ENCODE measurements around the gene ZNF524.

ZNF524 gene

DNA sequence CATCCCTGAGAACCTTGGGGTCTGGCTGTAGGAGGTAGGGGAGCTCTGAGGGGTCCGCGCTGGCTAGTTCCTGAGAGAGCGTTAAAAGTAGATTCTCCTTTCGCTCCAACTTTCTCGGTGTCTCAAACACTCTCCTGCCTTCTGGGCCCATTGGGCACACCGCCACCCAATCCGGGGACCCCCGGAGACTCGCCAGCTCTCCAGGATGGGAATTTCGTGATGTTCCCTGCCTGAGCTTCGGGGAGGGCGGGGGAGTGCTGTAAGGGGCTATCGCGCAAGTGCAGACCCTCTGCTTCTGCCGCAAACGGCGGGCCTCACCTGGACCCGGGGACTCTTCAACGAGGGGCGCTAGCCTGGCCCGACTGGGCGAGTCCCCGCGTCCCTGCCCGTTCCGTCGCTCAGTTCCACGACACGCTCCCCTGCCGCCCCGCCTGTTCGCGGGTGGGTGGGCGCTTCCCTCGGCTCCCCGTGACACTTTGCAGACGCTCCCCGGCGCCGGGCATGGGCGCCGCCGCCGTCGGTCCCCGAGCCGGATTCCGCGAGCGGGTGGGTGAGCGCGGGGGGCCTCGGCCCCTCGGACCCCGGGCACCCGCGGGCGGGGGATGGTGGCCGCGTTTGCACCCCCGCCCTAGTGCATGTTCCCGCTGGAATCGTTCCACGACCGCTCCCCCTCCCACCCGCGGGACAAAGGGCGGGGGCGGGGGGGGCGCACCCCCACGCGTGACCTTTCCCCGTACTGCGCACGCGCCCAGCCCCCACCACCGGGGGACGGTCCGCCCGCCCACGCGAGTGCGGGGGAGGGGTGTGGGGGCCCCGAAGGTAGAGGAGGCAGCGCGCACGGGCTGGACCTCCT, 47.9 kb downstream of the ZNF524 start, which contains the start of gene CCDC106:
Gene CCDC106, plus strand, starts transcription at position 481 of the 853 bp plus-strand sequence. CDS start 835 bp downstream, outside the sequence.
- Histone ChIP-seq H3K4me3 (ENCODE audit: low read length) (peak within 1 kb of the TSS; percentile 92), H3K4me2 (ENCODE audit: low read length) (peak within 1 kb of the TSS; percentile 99), H3K4me1 (ENCODE audit: control insufficient read depth, insufficient read depth, low read length) (peaks cover 35% of the 10 kb centered on the region), H3K27me3 (ENCODE audit: control insufficient read depth, insufficient read depth, low read length) (no peaks in the 10 kb centered on the region), H3K9ac (ENCODE audit: low read depth, low read length) (peak within 1 kb of the TSS; percentile 86), H3K36me3 (ENCODE audit: insufficient read depth, low read length) (peaks cover 21% of the 10 kb centered on the region), H3K9me3 (replicated peaks; ENCODE audit: low read length) (no peaks in the 10 kb centered on the region)

DNA sequence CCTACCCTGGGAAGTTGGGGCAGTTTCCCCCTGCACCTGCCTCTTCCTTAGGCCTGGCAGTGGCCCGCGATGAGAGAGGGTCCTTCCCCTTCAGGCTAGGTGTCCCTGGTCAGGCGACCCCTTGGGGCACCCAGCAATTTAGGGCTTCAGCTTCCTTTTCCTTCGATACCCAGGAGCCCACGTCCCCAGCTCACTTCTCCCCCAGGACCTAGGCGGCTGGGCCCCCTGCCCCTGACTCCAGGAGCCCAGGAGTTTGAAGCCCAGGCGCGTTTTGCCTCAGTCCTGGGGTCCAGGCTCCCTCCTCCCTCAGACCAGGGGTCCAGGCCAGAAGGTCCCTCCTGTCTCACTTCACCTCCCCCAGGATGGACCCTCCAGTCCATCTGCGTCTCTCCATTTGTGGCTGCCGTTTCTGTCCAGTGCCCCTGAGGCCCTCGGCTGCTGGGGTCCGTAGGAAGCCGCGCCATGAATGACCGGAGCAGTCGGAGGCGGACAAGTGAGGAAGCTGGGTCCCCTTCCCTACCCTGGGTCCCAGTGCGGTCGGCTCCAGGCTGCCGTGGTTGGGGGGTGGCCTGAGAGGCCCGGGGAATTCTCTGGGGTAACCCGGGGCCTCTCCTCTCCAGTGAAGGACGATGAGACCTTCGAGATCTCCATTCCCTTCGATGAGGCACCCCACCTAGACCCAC, 48.6 kb downstream of the ZNF524 start:
- Histone ChIP-seq H3K4me2 (ENCODE audit: low read length) (peak overlapping the region; percentile 99), H3K9me3 (replicated peaks; ENCODE audit: low read length) (no peaks in the 10 kb centered on the region), H3K9ac (ENCODE audit: low read depth, low read length) (peak overlapping the region; percentile 86), H3K27me3 (ENCODE audit: control insufficient read depth, insufficient read depth, low read length) (no peaks in the 10 kb centered on the region), H3K4me1 (ENCODE audit: control insufficient read depth, insufficient read depth, low read length) (peaks cover 32% of the 10 kb centered on the region), H3K36me3 (ENCODE audit: insufficient read depth, low read length) (peaks cover 21% of the 10 kb centered on the region), H3K4me3 (ENCODE audit: low read length) (peak overlapping the region; percentile 92)

DNA sequence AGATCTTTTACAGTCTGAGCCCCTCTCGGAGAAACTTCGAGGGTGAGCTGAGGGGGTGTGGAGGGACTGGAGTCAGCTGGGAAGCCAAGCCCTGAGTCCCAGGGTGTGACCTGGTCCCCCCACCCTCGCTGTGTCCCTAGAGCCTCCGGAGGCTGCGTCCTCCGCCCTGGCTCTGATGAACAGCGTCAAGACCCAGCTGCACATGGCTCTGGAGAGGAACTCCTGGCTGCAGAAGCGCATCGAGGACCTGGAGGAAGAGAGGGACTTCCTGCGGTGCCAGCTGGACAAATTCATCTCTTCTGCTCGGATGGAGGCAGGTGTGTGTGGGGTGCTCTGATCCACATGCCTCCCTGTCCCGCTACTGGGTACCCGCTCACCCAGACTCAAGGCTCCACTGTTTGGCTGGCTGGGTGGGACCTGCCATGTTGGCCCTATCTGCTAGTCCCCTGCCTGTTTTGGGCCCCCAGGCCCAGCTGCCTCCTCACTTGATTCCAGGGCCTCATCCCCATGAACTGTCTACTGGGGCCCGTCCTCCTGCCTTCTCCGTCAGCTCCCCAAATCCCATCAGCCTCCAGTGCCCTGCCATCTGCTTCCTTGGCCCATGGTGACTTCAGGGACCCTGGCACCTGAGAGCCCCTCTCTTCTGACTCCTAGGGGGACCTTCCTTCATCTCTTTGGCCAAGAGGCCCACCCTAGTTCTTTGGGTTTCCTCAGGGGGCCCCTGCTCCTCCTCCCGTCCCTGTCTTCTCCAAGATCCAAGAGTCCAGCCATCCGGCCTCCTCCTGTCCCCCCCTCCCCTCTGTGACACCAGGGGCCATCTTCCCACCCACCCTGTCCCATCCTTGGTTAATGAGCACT, 49.4 kb downstream of the ZNF524 start:
- H3K9ac ChIP-seq (ENCODE audit: low read depth, low read length) = peak overlapping the region; percentile 86
- H3K36me3 ChIP-seq (ENCODE audit: insufficient read depth, low read length) = peaks cover 21% of the 10 kb centered on the region
- H3K4me1 ChIP-seq (ENCODE audit: control insufficient read depth, insufficient read depth, low read length) = peaks cover 28% of the 10 kb centered on the region
- H3K4me3 ChIP-seq (ENCODE audit: low read length) = peak overlapping the region; percentile 92
- no peaks in the 10 kb centered on the region for H3K27me3 ChIP-seq (ENCODE audit: control insufficient read depth, insufficient read depth, low read length)
- H3K4me2 ChIP-seq (ENCODE audit: low read length) = peak overlapping the region; percentile 99
- H3K9me3 ChIP-seq (replicated peaks; ENCODE audit: low read length) = no peaks in the 10 kb centered on the region

DNA sequence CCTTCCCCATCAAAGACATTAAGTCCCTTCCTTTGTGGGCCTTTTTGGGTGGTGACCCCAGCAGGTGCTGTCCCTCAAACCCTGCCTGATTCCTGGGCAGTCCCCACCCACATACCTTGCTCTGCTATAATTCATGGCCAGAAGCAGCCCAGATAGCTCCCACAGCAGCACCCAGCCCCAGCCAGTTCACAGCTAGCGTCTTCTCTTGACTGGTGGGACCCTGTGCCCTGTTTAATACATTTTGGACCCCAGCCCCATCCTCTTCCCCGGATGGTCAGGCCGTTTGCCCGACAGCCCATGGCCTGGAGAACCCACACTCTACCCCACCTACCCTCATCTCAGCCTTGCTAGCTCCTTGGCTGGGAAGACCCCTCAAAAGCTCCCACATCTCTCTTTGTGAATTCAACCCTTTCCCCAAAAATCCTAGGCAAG, 50.1 kb downstream of the ZNF524 start:
- no peak overlapping the region for H3K4me3 ChIP-seq (ENCODE audit: low read length)
- peaks cover 14% of the 10 kb centered on the region for H3K36me3 ChIP-seq (ENCODE audit: insufficient read depth, low read length)
- no peak overlapping the region for H3K4me2 ChIP-seq (ENCODE audit: low read length)
- no peaks in the 10 kb centered on the region for H3K9me3 ChIP-seq (replicated peaks; ENCODE audit: low read length)
- no peak overlapping the region for H3K9ac ChIP-seq (ENCODE audit: low read depth, low read length)
- H3K4me1 ChIP-seq (ENCODE audit: control insufficient read depth, insufficient read depth, low read length) = peaks cover 22% of the 10 kb centered on the region
- H3K27me3 ChIP-seq (ENCODE audit: control insufficient read depth, insufficient read depth, low read length) = no peaks in the 10 kb centered on the region

DNA sequence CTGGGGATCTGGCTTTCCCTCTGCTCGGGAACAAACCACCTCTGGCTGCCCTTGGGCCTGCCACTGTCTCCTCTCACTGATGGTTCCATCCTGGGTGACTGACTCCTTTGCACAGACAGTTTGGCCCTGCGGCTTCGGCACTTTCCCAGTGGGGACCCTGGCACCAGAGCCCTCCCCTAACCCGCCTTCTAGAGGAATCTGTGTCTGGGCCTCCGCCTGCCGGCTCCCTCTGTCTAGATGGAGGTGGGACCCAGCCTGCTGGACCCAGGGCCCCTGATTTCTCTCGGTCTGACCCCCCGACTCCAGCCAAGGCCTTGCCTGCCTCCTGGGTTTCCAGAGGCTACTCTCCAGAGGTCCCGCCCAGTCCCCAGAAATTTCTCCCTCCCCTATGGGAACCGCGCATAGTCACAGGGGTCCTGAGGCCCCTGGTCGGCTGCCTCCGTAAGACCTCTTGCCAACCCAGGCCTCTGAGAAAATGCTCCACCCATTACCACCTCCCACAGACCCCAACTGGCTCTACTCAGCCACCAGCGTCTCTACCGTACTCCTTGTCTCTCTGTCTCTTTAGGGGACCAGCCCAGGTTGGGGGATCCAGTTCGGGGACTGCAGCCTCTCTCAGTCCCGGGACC, 50.6 kb downstream of the ZNF524 start:
- Histone ChIP-seq H3K36me3 (ENCODE audit: insufficient read depth, low read length) (peaks cover 9% of the 10 kb centered on the region), H3K9me3 (replicated peaks; ENCODE audit: low read length) (no peaks in the 10 kb centered on the region), H3K4me2 (ENCODE audit: low read length) (no peak overlapping the region), H3K4me3 (ENCODE audit: low read length) (no peak overlapping the region), H3K4me1 (ENCODE audit: control insufficient read depth, insufficient read depth, low read length) (peaks cover 18% of the 10 kb centered on the region), H3K9ac (ENCODE audit: low read depth, low read length) (no peak overlapping the region), H3K27me3 (ENCODE audit: control insufficient read depth, insufficient read depth, low read length) (no peaks in the 10 kb centered on the region)

DNA sequence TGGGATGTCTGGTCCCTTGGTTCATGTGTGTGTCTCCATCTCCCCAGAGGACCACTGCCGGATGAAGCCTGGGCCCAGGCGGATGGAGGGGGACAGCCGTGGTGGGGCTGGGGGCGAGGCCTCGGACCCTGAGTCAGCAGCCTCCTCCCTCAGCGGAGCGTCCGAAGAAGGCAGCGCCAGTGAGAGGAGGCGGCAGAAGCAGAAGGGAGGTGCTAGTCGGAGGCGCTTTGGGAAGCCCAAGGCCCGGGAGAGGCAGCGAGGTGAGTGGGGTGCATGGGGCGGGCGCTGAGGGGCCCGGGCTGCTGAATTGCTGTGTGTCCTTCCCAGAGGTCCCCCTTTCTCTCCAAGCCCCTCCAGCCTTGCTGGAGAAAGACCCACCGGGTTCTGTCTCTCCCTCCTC, 51.1 kb downstream of the ZNF524 start:
- Histone ChIP-seq H3K4me2 (ENCODE audit: low read length) (no peak overlapping the region), H3K9me3 (replicated peaks; ENCODE audit: low read length) (no peaks in the 10 kb centered on the region), H3K36me3 (ENCODE audit: insufficient read depth, low read length) (peaks cover 9% of the 10 kb centered on the region), H3K27me3 (ENCODE audit: control insufficient read depth, insufficient read depth, low read length) (no peaks in the 10 kb centered on the region), H3K9ac (ENCODE audit: low read depth, low read length) (no peak overlapping the region), H3K4me3 (ENCODE audit: low read length) (no peak overlapping the region), H3K4me1 (ENCODE audit: control insufficient read depth, insufficient read depth, low read length) (peaks cover 20% of the 10 kb centered on the region)

DNA sequence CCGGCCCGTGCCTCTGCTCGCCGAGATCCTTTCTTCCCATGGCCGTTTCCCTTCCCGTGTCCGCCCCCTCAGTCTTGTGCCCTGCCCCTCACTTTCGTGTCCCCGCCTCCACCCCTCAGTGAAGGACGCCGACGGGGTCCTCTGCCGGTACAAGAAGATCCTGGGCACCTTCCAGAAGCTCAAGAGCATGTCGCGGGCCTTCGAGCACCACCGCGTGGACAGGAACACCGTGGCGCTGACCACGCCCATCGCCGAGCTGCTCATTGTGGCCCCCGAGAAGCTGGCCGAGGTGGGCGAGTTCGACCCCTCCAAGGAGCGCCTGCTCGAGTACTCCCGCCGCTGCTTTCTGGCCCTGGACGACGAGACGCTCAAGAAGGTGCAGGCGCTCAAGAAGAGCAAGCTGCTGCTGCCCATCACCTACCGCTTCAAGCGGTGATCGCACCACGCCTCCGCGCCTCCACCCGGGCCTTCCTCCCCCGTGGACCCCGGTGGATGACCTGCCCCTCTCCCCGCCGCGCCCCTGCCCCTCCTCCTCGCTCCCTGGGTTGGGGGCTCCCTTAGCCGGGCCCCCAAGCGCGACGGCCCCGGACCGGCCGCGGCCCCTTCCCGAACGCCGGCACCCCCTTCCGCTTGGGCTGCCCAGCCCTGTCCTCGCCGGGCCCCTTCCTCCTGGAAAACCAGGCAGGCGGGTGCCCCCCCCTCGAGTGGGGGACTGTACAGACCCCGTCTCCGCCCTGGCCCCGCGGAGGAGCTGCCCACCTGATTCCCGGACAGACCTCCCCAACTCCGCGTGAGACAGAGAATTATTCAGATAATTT, 52.4 kb downstream of the ZNF524 start:
- Histone ChIP-seq H3K36me3 (ENCODE audit: insufficient read depth, low read length) (peaks cover 9% of the 10 kb centered on the region), H3K9ac (ENCODE audit: low read depth, low read length) (no peak overlapping the region), H3K4me3 (ENCODE audit: low read length) (no peak overlapping the region)

More for the DNA sequence above, 52.4 kb downstream of the ZNF524 start:
- no peak overlapping the region for H3K4me2 ChIP-seq (ENCODE audit: low read length)
- no peaks in the 10 kb centered on the region for H3K9me3 ChIP-seq (replicated peaks; ENCODE audit: low read length)
- H3K4me1 ChIP-seq (ENCODE audit: control insufficient read depth, insufficient read depth, low read length) = peaks cover 26% of the 10 kb centered on the region
- no peaks in the 10 kb centered on the region for H3K27me3 ChIP-seq (ENCODE audit: control insufficient read depth, insufficient read depth, low read length)
